Measurements from ENCODE around the gene DPF1.
A peak's percentile ranks its signal among the peaks of the same experiment; 100 is the strongest.

The DPF1 gene

DNA sequence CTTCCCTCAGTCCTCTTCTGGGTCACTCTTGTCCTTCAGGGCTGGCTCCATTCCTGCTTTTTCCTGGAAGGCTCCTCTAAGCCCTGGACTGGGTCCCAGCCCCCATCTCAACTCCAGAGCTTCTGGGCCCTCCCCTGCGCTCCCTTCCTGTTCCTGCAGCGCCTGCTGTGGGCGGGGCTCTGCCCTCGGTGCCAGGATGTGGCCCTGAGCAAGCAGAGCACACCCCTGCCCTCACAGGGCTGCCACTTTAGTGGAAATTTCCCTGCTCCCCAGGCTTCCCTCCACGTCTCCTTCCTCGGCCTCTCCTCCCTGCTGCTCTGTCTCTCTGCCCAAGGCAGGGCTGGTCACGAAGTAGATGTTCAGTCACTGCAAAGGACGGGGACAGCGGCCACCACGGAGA, 28.8 kb downstream of the DPF1 start:
- FAIRE-seq: no peak

DNA sequence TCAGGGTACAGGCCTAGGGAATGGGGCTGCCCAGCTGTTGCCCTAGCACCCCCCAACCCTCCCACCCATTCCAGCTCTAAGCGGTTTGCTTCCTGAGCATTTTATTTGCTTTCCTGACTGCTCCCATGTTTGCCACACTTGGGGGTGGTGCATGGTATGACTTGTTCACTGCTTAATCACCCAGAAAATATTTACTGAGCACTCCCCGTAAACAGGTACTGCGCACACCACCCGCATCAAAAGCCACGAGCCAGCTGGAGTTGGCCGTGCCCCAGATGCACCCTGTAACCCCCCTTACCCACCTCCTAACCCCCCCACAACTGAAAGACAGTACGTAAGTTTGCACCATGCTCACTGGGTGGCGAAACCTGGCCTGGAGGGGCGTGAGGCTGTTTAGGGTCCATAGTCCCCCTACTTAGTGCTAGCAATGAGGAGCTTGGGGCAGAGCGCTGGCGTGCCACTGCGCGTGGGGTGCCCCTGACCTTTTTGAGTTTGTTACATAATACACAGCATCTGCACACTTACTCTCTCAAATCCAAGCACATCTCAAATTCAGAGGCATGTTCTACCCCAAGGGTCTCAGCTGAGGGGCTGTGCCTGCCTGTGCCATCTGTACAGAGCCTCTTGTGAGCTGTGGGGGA, 29.8 kb downstream of the DPF1 start:
- FAIRE-seq: no peak

DNA sequence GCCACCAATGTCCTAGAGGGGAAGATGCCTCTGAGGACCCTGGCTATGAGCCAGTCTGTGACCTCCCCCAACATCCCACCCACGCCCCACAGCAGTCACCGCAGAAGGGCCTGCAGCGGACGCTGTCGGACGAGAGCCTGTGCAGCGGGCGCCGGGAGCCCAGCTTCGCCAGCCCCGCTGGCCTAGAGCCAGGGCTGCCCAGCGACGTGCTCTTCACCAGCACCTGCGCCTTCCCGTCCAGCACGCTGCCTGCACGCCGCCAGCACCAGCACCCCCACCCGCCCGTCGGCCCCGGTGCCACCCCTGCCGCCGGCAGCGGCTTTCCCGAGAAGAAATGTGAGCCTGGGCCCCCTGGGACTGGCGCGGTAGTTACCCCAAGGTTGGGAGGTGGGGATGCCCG, 30.6 kb downstream of the DPF1 start:
- no peak for FAIRE-seq

DNA sequence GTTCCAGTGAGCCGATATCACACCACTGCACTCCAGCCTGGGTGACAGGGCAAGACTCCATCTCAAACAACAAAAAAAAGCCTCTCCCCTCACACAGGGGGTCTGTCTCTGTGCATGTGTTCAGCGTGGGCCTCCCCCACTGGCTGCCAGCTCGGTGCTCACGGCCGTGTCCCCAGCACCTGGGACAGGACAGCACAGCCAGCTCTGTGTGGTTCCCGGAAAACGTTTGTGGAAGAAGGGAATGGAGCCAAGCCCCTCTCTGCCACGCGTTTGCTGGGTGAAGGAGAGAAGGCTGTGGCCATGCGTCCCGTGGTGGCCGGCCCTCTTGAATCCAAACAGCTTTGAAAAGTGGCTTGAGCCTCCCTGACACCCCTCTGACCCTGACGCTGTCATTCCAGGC, 32.3 kb downstream of the DPF1 start:
- FAIRE-seq: no peak

DNA sequence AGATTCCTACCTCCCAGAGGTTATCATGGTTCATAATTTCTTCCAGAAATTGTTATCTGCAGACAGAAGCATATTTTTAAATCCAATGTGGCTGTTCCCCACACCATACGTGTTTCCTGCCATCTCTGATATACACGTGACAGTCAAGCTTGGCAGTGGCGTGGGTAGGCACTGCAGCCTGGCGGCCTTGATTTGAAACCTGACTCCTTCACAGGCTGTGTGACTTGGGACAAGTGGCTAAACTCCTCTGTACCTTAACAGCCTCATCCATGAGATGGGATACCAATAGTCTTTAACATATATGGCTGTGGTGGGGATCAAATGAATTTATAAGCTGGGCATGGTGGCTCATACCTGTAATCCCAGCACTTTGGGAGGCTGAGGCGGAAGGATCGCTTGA, 33.2 kb downstream of the DPF1 start:
- no peak for FAIRE-seq

DNA sequence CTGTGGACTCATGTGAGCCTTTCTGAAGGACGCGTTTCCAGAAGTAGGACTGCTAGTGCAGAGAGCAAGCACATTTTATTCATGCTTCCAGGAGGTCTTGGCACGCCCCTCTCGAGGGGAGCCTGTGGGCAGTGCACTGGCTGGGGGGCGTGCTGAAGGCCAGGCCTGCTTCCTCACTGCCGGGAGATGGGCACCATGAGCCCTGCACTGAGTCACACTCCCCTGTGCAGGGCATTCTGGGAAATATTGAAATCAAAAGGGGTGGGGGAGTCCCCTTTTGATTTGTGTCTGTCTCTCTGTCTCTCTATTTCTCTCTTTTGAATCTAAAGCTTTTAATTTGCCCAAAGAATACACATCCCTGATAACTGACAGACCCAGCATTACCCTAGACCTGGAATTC, 34.0 kb downstream of the DPF1 start:
- FAIRE-seq: no peak

DNA sequence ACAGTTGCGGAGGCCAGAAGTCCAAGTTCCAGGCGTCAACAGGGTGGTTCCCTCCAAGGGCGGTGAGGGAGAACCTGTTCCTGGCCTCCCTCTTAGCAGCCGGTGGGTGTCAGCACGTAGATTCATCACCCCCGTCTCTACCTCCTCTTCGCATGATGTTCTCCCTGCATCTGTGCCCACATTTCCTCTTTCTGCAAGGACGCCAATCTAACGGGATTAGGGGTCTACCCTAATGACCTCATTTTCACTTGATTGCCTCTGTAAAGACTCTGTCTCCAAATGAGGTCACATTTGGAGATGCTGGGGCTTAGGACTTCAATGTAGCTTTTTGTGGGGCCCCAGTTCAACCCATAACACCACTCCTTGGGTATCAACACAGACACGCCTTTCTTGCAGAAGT, 38.5 kb downstream of the DPF1 start:
- FAIRE-seq: no peak

DNA sequence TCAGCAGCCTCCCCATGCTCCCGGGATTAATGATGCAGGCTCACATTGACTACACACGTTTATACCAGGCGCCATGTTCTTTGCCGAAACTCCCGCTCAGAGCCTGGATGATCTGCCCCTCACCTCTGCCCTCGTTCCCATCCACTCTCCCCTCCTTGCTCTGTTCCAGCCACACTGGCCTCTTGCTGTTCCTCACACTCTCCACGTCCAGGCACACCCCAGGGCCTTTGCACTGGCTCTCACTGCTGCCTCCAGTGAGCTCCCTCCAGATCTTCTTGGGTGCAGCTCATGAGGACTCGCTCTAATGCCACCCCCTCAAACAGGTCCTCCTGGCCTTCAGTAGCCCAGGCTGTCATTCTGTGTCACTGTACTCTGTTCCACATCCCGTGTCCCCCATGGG, 39.2 kb downstream of the DPF1 start:
- FAIRE-seq: no peak

DNA sequence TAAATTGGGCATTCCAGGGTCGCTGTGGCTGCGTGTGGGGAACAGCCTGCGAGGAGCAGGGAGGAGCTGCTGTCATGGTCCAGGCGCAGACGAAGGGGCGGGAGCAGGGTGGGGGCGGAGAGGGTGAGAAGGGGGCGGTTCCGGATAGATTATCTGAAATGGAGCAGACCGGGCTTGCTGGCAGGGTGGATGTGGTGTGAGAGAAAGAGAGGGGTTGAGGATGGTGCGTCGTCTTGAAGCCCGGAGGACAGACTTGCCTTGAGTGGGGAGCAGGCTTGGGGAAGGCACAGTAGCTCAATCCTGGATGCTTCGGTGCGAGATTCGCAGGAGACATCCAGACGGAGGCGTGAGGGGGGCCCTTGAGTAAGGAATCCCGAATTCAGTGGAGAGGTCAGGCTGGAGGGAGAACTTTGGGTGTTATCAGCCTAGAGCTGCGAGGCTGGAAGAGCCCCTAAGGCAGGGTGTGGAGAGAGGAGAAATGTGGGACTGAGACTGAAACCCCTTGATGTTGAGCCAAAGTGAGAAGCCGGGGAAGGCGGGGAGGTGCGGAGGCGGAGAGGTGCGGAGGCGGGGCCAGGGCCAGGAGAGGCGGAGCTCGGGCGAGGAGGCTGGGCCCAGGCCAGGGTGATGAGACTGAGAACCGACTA, 40.6 kb downstream of the DPF1 start:
- no peak for FAIRE-seq

DNA sequence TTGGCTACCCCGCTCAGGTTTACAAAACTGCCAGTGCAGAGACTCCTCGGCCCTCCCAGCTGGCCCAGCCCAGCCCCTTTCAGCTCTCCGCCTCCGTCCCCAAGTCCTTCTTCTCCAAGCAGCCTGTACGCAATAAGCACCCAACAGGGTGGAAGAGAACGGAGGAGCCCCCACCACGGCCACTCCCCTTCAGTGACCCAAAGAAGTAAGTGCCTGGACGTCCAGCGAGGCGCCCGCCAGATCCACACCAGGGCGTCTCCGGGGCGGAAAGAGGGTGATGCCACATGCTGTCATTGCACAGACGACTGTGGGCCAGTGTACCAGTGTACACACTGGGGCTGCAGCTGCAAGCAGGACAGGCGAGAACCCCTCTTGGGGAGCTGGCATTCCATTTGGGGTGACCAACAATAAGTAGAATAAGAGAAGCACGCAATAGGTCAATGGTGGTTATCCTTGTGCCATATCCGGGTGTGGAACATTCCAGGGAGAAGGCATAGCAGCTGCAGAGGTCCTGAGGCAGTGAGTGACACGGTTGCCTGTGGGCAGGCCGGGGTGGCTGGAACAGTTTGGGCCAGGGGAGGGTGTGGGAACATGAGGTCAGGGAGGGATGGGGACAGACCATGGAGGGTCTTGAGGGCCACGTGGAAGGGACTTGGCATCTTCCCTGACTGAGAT, 41.3 kb downstream of the DPF1 start:
- FAIRE-seq: no peak

DNA sequence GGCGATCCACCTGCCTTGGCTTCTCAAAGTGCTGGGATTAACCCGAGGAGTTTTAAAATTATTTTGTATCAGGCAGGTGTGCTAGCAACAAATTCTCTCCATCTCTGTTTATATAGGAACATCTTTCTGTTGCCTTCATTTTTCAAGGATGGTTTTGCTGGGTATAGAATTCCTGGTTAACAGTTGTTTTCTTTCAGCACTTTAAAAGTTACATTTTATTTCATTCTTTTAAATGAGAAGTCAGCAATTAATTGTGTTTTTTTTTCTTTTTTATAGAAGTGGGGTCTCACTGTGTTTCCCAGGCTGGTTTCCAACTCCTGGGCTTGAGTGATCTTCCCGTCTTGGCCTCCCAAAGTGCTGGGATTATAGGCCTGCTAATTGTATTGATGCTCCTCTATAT, 44.0 kb downstream of the DPF1 start:
- FAIRE-seq: no peak

DNA sequence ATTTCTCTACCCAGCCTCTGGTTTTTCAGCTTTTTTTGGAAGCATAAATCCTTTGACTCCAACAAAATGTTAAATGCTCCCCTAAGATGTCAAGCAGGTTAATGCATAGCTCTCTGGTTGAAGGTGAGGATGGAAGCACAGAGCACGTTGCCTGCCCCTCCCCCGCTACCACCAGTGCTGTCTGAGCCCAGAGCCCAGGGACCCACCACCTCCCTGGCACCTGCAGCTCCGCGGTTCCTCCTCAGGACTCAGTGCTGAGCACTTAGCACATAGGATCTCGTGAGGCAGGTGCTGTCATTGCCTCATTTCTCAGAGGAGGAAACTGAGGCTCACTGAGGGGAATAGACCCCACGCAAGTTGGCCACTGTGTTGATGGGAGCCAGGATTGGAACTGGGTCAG, 48.6 kb downstream of the DPF1 start:
- no peak for FAIRE-seq

DNA sequence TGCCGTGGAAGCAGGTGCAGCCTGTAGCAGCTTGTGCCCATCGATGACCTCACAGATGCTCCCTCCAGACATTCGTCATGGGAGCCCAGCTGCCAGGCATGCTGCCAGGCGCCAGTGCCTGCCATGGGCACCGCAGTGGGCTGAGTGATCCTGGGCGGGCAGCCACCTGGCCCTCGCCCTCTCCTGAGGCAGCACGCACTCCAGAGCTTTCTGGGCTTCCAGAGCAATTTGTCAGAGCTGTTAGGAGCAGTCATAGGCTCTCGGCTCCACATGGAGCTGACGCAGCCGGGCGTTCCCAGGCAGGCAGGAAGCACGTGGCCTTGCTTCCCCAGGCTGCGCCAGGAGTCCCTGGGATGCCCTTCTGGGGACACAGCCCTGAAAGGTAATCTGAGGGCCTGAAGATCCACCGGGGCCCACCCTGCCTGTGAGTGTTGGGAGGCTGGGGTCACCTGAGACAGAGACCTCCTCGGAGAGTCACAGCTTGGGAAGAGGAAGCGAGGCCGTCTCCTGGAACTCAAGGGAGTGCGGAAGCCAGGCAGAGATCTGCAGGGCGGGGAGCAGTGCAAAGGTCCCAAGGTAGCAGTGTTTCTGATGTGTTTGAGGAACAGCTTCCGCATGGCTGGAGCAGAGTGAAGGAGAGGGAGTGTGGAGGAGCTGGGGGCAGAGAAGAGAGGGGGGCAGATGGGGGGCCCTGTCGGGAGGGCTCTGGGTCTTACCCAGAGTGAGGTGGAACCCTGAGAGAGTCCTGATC, 50.6 kb downstream of the DPF1 start:
- FAIRE-seq: peak; percentile 89

DNA sequence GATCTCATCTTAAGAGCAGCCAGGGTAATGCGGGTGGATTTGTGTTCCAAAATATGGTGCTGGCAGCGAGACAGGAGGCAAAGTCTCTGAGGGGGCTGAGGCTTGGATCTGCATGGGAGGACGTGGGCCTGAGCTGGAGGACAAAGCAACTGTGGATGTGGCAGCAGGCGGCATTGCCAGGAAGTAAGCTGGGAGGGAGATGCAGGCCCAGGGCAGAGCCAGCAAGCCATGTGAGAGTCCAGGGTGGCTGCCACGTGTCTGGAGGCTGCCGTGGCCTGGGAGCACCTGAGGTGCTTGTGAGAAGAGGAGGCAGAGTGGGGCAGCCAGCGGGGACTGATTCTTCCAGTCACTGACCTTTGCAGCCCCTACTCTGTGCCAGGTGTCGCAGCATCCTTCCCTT, 52.0 kb downstream of the DPF1 start:
- FAIRE-seq: no peak

DNA sequence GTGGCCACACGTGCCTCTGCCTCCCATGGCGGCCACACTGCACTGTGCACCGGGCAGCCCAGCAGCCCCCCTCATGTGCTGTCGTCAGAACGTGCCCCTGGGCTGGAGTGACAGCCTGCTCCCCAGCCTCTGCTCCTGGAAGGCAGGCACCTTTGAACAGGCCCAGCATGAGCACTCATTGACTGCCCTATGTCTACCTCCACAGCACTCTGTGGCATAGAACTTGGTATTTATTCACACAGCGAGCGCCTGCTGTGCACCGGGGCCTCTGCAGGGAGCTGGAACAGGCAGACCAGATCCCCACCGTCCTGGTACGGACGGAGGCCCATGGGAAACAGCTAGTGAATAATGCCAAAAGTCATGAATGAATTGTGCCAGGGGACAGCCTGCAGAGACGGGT, 53.7 kb downstream of the DPF1 start:
- no peak for FAIRE-seq

DNA sequence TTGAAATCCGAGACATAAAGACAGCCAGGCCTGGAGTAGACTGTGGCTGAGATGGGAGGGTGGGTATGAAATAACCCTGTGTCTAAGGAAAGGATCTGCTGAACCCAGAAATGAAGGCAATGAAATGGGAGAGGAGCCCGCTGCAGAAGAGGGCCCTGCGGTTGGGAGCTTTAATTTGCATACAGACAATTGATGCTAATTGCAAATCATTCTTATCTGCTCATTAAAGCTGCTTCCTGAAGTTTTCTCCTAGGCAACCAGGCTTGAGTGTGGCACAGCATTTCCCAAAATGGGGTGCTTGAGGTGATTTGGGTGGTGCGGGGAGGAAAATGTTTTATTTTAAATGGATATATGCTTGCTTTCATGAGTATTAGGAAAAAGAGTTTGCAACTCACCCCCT, 55.4 kb downstream of the DPF1 start:
- FAIRE-seq: no peak

DNA sequence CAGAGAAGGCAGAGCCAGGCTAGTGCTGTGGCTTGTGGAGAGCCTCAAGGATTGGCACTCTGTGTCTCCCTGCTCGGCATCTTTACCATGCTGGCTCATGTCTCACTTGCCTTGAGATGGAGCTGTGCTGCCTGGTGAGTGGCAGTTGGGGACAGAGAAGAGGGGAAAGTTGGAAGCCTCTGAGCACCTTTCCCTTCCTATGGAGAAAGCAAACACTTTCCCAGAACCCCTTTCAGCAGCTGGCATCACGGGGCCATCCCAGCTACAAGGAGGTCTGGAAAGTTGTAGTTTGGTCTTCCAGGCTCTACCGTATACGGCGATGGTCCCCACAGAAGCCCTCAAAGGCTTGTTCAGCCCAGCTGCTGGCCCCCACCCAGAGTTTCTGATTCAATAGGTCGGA, 58.7 kb downstream of the DPF1 start:
- no peak for FAIRE-seq

DNA sequence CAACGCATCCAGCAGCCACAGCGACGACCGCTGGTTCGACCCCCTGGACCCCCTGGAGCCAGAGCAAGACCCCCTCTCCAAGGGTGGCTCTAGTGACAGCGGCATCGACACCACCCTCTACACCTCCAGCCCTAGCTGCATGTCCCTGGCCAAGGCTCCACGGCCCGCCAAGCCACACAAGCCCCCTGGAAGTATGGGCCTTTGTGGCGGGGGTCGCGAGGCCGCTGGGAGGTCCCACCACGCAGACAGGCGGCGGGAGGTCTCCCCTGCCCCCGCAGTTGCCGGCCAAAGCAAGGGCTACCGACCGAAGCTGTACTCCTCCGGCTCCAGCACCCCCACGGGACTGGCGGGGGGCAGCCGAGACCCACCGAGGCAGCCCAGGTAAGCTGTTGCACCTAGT, 59.5 kb downstream of the DPF1 start:
- FAIRE-seq: no peak

DNA sequence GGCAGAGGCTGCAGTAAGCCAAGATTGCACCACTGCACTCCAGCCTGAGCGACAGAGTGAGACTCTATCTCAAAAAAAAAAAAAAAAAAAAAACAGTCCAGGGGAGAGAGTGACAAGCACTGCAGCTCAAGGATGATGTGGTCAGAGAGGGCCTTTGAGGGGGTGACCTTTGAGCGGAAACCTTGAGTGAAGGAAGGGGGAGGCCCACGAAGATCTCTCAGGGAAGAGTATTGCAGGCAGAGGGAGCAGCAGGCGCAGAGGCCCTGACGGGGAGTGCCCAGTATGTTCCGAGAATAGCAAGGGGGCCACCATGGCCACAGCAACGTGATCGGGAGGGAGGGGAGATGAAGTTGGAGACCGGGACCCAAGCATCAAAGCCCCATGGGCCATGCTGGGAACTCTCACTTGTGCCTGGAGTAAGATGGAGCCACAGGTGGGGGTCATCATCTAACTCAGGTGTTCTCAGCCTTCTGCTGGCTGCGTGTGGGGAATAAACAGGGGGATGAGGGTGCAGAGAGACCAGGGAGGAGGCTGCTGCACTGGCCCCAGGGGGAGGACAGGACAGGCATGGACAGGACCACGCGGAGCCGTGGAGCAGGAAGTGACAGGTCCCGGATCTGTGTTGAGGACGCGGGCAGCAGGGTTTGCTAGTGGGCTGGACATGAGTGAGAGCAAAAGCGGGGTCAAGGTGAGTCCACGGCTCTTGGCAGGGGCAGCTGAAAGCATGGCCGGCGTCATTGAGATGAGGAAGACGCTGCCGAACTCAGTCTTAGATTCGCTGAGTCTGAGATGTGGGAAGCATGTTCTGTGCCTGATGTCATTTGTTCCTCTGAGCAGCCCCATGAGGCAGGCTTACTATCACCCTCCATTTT, 60.4 kb downstream of the DPF1 start:
- no peak for FAIRE-seq

DNA sequence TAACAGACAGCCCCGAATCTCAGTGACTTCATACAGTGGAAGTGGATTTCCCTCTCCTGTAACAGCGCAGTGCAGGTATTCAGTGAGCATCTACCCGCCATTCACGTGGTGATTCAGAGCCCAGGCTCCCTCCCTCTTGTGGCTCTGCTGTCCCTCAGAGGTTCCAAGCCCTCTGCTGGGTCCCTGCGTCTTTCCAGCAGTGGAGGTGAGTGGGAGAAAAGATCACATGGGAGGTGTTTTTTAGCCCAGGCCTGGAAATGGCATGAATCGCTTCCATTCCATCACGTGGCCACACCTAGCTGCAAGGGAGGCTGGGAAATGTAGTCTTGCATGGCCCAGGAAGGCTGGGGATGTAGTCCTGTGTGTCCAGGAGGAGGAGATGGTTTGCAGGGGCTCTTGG, 61.4 kb downstream of the DPF1 start:
- no peak for FAIRE-seq

DNA sequence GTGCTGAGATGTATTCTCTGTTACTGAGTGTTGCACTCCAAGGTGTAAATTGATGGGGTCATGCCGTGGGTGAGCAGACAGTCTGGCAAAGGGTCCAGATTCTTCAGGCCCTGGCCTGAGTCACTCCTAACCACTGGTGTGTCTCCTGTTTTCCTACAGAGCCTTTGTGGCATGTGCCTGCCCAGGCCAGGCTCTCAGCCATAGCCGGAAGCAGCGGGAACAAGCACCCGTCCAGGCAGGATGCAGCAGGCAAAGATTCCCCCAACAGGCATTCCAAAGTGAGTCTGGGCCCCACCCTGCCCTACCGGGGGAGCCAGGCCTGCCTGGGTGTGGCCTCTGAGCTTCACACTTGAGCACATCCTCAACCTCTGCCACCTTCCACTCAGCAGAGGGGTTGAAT, 61.9 kb downstream of the DPF1 start:
- FAIRE-seq: no peak

Data from islet of Langerhans (tissue), 1 donor.